ENCODE measurements around the gene DPEP3. TPM values are rescaled to one million over a fixed set of nuclear protein-coding genes. Genes with fewer than 3 reads are reported as not detected.

The DPEP3 gene
- total and polyA plus RNA-seq, 2 experiments from 2014 or later = not detected

- H4K20me1 ChIP-seq (ENCODE audit: insufficient read depth, poor library complexity, severe bottlenecking) = peaks cover 6% of the 10 kb centered on the region
- 55% methylated on average over 14 of the region's 16 CpGs for WGBS (ENCODE audit: low lambda C conversion rate, missing lambda C conversion rate)
- no peaks in the 10 kb centered on the region for H3K27me3 ChIP-seq
- no peak overlapping the region for H3K27ac ChIP-seq
- no peaks in the 10 kb centered on the region for H3K9me2 ChIP-seq (replicated peaks; ENCODE audit: insufficient read depth)
- H3K79me2 ChIP-seq = no peaks in the 10 kb centered on the region
- H3K4me3 ChIP-seq = no peak overlapping the region
- TF ChIP-seq CTCF (IDR thresholded peaks at IDR 0.05; ENCODE audit: poor library complexity) (peak; percentile 78), EZH2 (IDR thresholded peaks at IDR 0.05; ENCODE audit: borderline replicate concordance) (no peak)
- H3K9me3 ChIP-seq (ENCODE audit: low read depth) = no peaks in the 10 kb centered on the region
- H3K4me2 ChIP-seq = no peak overlapping the region
- H3K4me1 ChIP-seq (ENCODE audit: insufficient read depth) = no peaks in the 10 kb centered on the region
- DNase-seq (ENCODE audit: low spot score) = peak; percentile 80
- H3K36me3 ChIP-seq (replicated peaks; ENCODE audit: insufficient read depth, low read depth) = no peaks in the 10 kb centered on the region
- H2AFZ ChIP-seq = no peak overlapping the region
Observed at GRCh38 chr16:67928561-67929364, 51.5 kb downstream of the DPEP3 start.

GRCh38 chr16:67928147-67928546, 52.2 kb downstream of the DPEP3 start:
- peaks cover 10% of the 10 kb centered on the region for H4K20me1 ChIP-seq (ENCODE audit: insufficient read depth, poor library complexity, severe bottlenecking)
- no peak overlapping the region for H3K27ac ChIP-seq
- no peaks in the 10 kb centered on the region for H3K4me1 ChIP-seq (ENCODE audit: insufficient read depth)
- no peaks in the 10 kb centered on the region for H3K27me3 ChIP-seq
- no peaks in the 10 kb centered on the region for H3K9me3 ChIP-seq (ENCODE audit: low read depth)
- H3K4me3 ChIP-seq = no peak overlapping the region
- no peak for TF ChIP-seq EZH2 (IDR thresholded peaks at IDR 0.05; ENCODE audit: borderline replicate concordance)
- no peak for TF ChIP-seq EZH2phosphoT487 (IDR thresholded peaks at IDR 0.05; ENCODE audit: low read depth, severe bottlenecking, unreplicated experiment)
- no peak for TF ChIP-seq CTCF (IDR thresholded peaks at IDR 0.05; ENCODE audit: poor library complexity)
- no peak overlapping the region for H2AFZ ChIP-seq
- no peak overlapping the region for H3K4me2 ChIP-seq
- no peaks in the 10 kb centered on the region for H3K9me2 ChIP-seq (replicated peaks; ENCODE audit: insufficient read depth)
- H3K79me2 ChIP-seq = no peaks in the 10 kb centered on the region
- DNase-seq (ENCODE audit: low spot score) = no peak
- WGBS (ENCODE audit: low lambda C conversion rate, missing lambda C conversion rate) = 88% methylated on average over 7 of the region's 7 CpGs
- H3K36me3 ChIP-seq (replicated peaks; ENCODE audit: insufficient read depth, low read depth) = no peaks in the 10 kb centered on the region

- H3K27me3 ChIP-seq = no peaks in the 10 kb centered on the region
- no peak overlapping the region for H2AFZ ChIP-seq
- H3K4me1 ChIP-seq (ENCODE audit: insufficient read depth) = no peaks in the 10 kb centered on the region
- peaks cover 16% of the 10 kb centered on the region for H4K20me1 ChIP-seq (ENCODE audit: insufficient read depth, poor library complexity, severe bottlenecking)
- H3K9me2 ChIP-seq (replicated peaks; ENCODE audit: insufficient read depth) = no peaks in the 10 kb centered on the region
- TF ChIP-seq CTCF (IDR thresholded peaks at IDR 0.05; ENCODE audit: poor library complexity) (no peak), EZH2 (IDR thresholded peaks at IDR 0.05; ENCODE audit: borderline replicate concordance) (no peak), EZH2phosphoT487 (IDR thresholded peaks at IDR 0.05; ENCODE audit: low read depth, severe bottlenecking, unreplicated experiment) (no peak)
- no peak for DNase-seq (ENCODE audit: low spot score)
- no peak overlapping the region for H3K4me3 ChIP-seq
- no peak overlapping the region for H3K4me2 ChIP-seq
- H3K79me2 ChIP-seq = peaks cover 4% of the 10 kb centered on the region
- no peak overlapping the region for H3K27ac ChIP-seq
- no peaks in the 10 kb centered on the region for H3K9me3 ChIP-seq (ENCODE audit: low read depth)
- H3K36me3 ChIP-seq (replicated peaks; ENCODE audit: insufficient read depth, low read depth) = no peaks in the 10 kb centered on the region
- WGBS (ENCODE audit: low lambda C conversion rate, missing lambda C conversion rate) = 95% methylated on average over 22 of the region's 22 CpGs
Observed at GRCh38 chr16:67927131-67927941, 53.0 kb downstream of the DPEP3 start.
